ENCODE data around the gene BNIP5. TPM values are rescaled to one million over a fixed set of nuclear protein-coding genes. Genes with fewer than 3 reads are reported as not detected.

BNIP5 gene
- total RNA-seq, 2 donors from 2014 or later: not detected

- Histone ChIP-seq H3K4me3 (ENCODE audit: low read length) (no peak overlapping the region), H3K4me1 (ENCODE audit: control insufficient read depth, insufficient read depth, low read length) (no peaks in the 10 kb centered on the region), H3K27me3 (ENCODE audit: control insufficient read depth, insufficient read depth, low read length, poor library complexity, severe bottlenecking) (no peaks in the 10 kb centered on the region), H3K36me3 (ENCODE audit: control insufficient read depth, insufficient read depth, low read length) (no peaks in the 10 kb centered on the region), H3K27ac (ENCODE audit: low read depth, low read length) (no peak overlapping the region), H3K9me3 (ENCODE audit: control insufficient read depth, low read length) (peaks cover 14% of the 10 kb centered on the region), H3K9ac (ENCODE audit: extremely low read depth, low read length, poor library complexity, severe bottlenecking) (no peak overlapping the region)
- no peaks in the 10 kb centered on the region for H3K36me3 Mint-ChIP-seq (ENCODE audit: low read depth)
- no peak overlapping the region for H3K4me3 Mint-ChIP-seq
- TF ChIP-seq, protein P1, sequence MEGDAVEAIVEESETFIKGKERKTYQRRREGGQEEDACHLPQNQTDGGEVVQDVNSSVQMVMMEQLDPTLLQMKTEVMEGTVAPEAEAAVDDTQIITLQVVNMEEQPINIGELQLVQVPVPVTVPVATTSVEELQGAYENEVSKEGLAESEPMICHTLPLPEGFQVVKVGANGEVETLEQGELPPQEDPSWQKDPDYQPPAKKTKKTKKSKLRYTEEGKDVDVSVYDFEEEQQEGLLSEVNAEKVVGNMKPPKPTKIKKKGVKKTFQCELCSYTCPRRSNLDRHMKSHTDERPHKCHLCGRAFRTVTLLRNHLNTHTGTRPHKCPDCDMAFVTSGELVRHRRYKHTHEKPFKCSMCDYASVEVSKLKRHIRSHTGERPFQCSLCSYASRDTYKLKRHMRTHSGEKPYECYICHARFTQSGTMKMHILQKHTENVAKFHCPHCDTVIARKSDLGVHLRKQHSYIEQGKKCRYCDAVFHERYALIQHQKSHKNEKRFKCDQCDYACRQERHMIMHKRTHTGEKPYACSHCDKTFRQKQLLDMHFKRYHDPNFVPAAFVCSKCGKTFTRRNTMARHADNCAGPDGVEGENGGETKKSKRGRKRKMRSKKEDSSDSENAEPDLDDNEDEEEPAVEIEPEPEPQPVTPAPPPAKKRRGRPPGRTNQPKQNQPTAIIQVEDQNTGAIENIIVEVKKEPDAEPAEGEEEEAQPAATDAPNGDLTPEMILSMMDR (conservative IDR thresholded peaks at IDR 0.05): no peak
- no peak for DNase-seq
- peaks cover 5% of the 10 kb centered on the region for H3K9me3 Mint-ChIP-seq
- H3K4me1 Mint-ChIP-seq: peaks cover 11% of the 10 kb centered on the region
- no peak overlapping the region for H3K27ac Mint-ChIP-seq
- 93 to 100% methylated on average over 2 to 4 of the region's 4 CpGs for WGBS, 2 experiments (ENCODE audit: insufficient coverage in 1 of 2, insufficient read length in 1 of 2)
- peaks cover 20% of the 10 kb centered on the region for H3K27me3 Mint-ChIP-seq (ENCODE audit: insufficient read depth)
Measured at GRCh38 chr6:36267731-36268477, 68.8 kb downstream of the BNIP5 start.

DNA sequence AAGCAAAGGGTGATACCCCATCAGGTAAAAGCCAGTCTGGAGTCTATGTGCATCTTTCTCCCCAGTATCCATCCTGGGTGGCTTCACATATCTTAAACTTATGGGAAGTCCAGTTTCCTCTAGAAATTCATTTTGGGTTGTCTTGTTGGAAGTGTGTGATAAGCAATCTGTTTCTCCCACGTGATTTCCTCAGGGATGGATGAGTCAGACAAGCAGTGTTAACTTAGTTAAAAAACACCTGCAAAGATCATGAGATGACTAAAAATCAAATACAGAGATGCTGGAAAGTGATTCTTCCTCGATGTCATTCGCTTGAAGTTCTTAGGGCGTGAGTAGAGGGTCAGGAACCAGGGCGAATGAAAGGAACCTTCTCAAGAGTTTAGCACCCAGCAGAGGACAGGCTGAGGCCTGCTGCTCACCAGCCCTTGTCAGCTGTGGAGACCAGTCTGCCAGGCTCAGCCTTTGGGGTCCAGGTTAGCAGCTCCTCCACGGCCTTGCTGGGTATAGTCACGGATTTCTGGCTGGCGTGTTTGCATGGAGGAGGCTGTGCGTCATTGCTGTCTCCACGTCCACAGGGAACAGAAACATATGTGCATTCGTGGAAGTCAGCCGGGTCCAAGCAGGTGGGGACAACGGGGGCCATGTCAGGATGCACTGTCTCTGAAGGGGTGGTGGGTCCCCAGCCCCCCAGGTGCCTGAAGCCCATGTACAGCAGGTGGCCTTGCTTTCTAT, 69.6 kb downstream of the BNIP5 start:
- Mint-ChIP-seq H3K4me3 (no peak overlapping the region), H3K27me3 (ENCODE audit: insufficient read depth) (peaks cover 20% of the 10 kb centered on the region), H3K36me3 (ENCODE audit: low read depth) (no peaks in the 10 kb centered on the region), H3K27ac (no peak overlapping the region), H3K9me3 (peaks cover 5% of the 10 kb centered on the region), H3K4me1 (peaks cover 7% of the 10 kb centered on the region)
- no peak overlapping the region for H3K9ac ChIP-seq (ENCODE audit: extremely low read depth, low read length, poor library complexity, severe bottlenecking)
- H3K36me3 ChIP-seq (ENCODE audit: control insufficient read depth, insufficient read depth, low read length): no peaks in the 10 kb centered on the region
- H3K27ac ChIP-seq (ENCODE audit: low read depth, low read length): no peak overlapping the region
- H3K27me3 ChIP-seq (ENCODE audit: control insufficient read depth, insufficient read depth, low read length, poor library complexity, severe bottlenecking): no peaks in the 10 kb centered on the region
- peaks cover 14% of the 10 kb centered on the region for H3K9me3 ChIP-seq (ENCODE audit: control insufficient read depth, low read length)
- WGBS, 2 experiments (ENCODE audit: insufficient coverage in 1 of 2, insufficient read length in 1 of 2): 92 to 94% methylated on average over 13 of the region's 13 CpGs
- TF ChIP-seq, protein P1 (conservative IDR thresholded peaks at IDR 0.05): no peak
- no peak for DNase-seq
- H3K4me1 ChIP-seq (ENCODE audit: control insufficient read depth, insufficient read depth, low read length): no peaks in the 10 kb centered on the region
- no peak overlapping the region for H3K4me3 ChIP-seq (ENCODE audit: low read length)

Other genes starting within 250 kb of the BNIP5 start
- gene MAPK13, start 206.4 kb downstream of the BNIP5 start, total RNA-seq: 10 to 100 TPM; 14.6 to 16.0 TPM
- 10 to 100 TPM; 30.4 to 46.8 TPM for gene BRPF3, start 140.1 kb downstream of the BNIP5 start, total RNA-seq
- gene PNPLA1, start 66.8 kb downstream of the BNIP5 start, total RNA-seq: not detected
- gene ETV7, start 50.8 kb upstream of the BNIP5 start, total RNA-seq: under 1 TPM; 0.42 TPM
- gene PXT1, start 106.0 kb upstream of the BNIP5 start, total RNA-seq: under 1 TPM in 1 of 2 donors, not detected in 1; 0.15 TPM
- gene KCTD20, start 106.1 kb upstream of the BNIP5 start, total RNA-seq: 10 to 100 TPM; 20.5 to 29.0 TPM
- gene STK38, start 210.6 kb upstream of the BNIP5 start, total RNA-seq: 10 to 100 TPM; 35.2 to 38.3 TPM

All from endodermal cell (in vitro differentiated cells).